Stomach (tissue), 19 donors: ENCODE measurements around the gene PEX19. TPM values are rescaled to one million over a fixed set of nuclear protein-coding genes. Genes with fewer than 3 reads are reported as not detected.

ENCODE experiments used
- DNase-seq, 2 donors: peaks; one replicate each; pipeline versions ENCODE4 v3.0.0 to v3.0.0-alpha.2; 2013 to 2019
- H3K27ac ChIP-seq, 5 donors: fragments of 200-600 bp in 4 of 5; sonication (generic) in 4 of 5; one replicate each; pipeline ENCODE4 v1.5.1; 2013 to 2019; ENCODE audit warnings: mild to moderate bottlenecking in 1 of 5, moderate library complexity in 1 of 5
- H3K27me3 ChIP-seq, 3 donors: fragments of 200-600 bp; sonication (generic); one replicate each; pipeline ENCODE4 v1.5.1; 2017 to 2019; ENCODE audit warnings: mixed run types in 1 of 3
- H3K36me3 ChIP-seq, 4 donors: fragments of 200-600 bp; sonication (generic); 1 replicate in 3 of 4; 2 replicates in 1 of 4; pipeline ENCODE4 v1.5.1; 2016 to 2019
- H3K4me1 ChIP-seq, 4 donors: fragments of 200-600 bp; sonication (generic); one replicate each; pipeline ENCODE4 v1.5.1; 2016 to 2019
- H3K4me3 ChIP-seq, 4 donors: fragments of 200-600 bp; sonication (generic) in 3 of 4; one replicate each; pipeline ENCODE4 v1.5.1; 2016 to 2019; ENCODE audit warnings: mild to moderate bottlenecking in 1 of 4
- H3K9me3 ChIP-seq, 4 donors: fragments of 200-600 bp; sonication (generic); one replicate each; pipeline ENCODE4 v1.5.1; 2016 to 2019
- CTCF ChIP-seq, 7 experiments: fragments of 450-650 bp in 4 of 7; fragments of 200-600 bp in 3 of 7; sonication (generic) in 3 of 7; IDR thresholded peaks; one replicate each; pipeline ENCODE4 v1.5.1; 2016 to 2019; ENCODE audit warnings: antibody characterized with exemption in 7 of 7, control low read depth in 2 of 7, mild to moderate bottlenecking in 1 of 7
- EP300 ChIP-seq: sonication (generic); formaldehyde crosslinking; IDR thresholded peaks from one replicate; pipeline ENCODE4 v1.6.1; 2017; ENCODE audit warnings: antibody characterized with exemption
- POLR2A ChIP-seq, 4 donors: fragments of 450-650 bp; IDR thresholded peaks; one replicate each; pipeline ENCODE4 v1.6.1; 2016; ENCODE audit warnings: antibody characterized with exemption in 4 of 4, control low read depth in 2 of 4, mild to moderate bottlenecking in 1 of 4, moderate library complexity in 1 of 4
- POLR2AphosphoS5 ChIP-seq, 3 donors: sonication (generic); formaldehyde crosslinking; IDR thresholded peaks; one replicate each; pipeline ENCODE4 v1.6.1; 2016; ENCODE audit warnings: antibody characterized with exemption in 3 of 3
- WGBS, 5 donors: extraction: QIAGEN DNeasy Blood & Tissue Kit in 3 of 5; methylation state at CpG; one replicate each; pipeline versions ENCODE4 v1.1.5 to v1.1.7; 2013 to 2018; 5-methylcytosine and 5-hydroxymethylcytosine counted together
- intact Hi-C: fragments of 100-400 bp; cut with DNase I; formaldehyde crosslinking; loops from one replicate; pipeline ENCODE4 v1.15.1; 2023; ENCODE audit warnings: low total_unique reads
- long read RNA-seq, 10 donors: transcript quantifications; one replicate each; lab custom pipeline, GENCODE V29; 2026
- polyA plus RNA-seq, 3 donors: library from polyadenylated mRNA; stranded (reverse); fragments of 200-250 nt; gene quantifications; one replicate each; pipeline ENCODE4 v1.2.3, GENCODE V29; 2013
- total RNA-seq, 5 donors: library from RNA; depleted of rRNA; stranded (reverse); fragments of >200 nt; gene quantifications; one replicate each; pipeline versions ENCODE4 v1.1.0 to v1.2.3, GENCODE V29; 2014 to 2016
- donor health status: healthy with polysubstance abuse.
- donor health status: Bipolar disorder and iron deficiency.
- donor health status: healthy.

PEX19 gene
- total RNA-seq (100 to 1,000 TPM in 1 of 5 donors, 10 to 100 TPM in 3, 1 to 10 TPM in 1; 9.3 to 117 (median 56.0) TPM), polyA plus RNA-seq (10 to 100 TPM; 15.7 to 29.3 (median 25.4) TPM)
- long read RNA-seq, donor 1, transcript PEX19-201 (8 exons, 3,661 nt): major isoform, 5 of 6 reads
- long read RNA-seq, donor 1, partial matches to known transcripts: 0 of 6 reads
- long read RNA-seq, donor 1, other reads (novel, unspliced or antisense): 0 of 6 reads
- long read RNA-seq, donor 2, partial matches to known transcripts: 0 of 7 reads
- long read RNA-seq, donor 2, other reads (novel, unspliced or antisense): 0 of 7 reads
- long read RNA-seq, donor 3, transcript PEX19-201 (8 exons, 3,661 nt): major isoform, 12 of 12 reads
- long read RNA-seq, donor 3, partial matches to known transcripts: 0 of 12 reads
- long read RNA-seq, donor 3, other reads (novel, unspliced or antisense): 0 of 12 reads
- long read RNA-seq, donor 4, partial matches to known transcripts: 0 of 1 reads
- long read RNA-seq, donor 4, other reads (novel, unspliced or antisense): 0 of 1 reads
- long read RNA-seq, donor 5, transcript PEX19-201 (8 exons, 3,661 nt): major isoform, 12 of 15 reads
- long read RNA-seq, donor 5, partial matches to known transcripts: 0 of 15 reads
- long read RNA-seq, donor 5, other reads (novel, unspliced or antisense): 0 of 15 reads
- long read RNA-seq, donor 6: 0 reads
- long read RNA-seq, donor 7, transcript PEX19-201 (8 exons, 3,661 nt): major isoform, 14 of 19 reads
- long read RNA-seq, donor 7, transcript PEX19-205 (7 exons, 3,504 nt): minor isoform, 5 of 19 reads
- long read RNA-seq, donor 7, partial matches to known transcripts: 0 of 19 reads
- long read RNA-seq, donor 7, other reads (novel, unspliced or antisense): 0 of 19 reads
- long read RNA-seq, donor 8, transcript PEX19-201 (8 exons, 3,661 nt): major isoform, 15 of 16 reads
- long read RNA-seq, donor 8, partial matches to known transcripts: 0 of 16 reads
- long read RNA-seq, donor 8, other reads (novel, unspliced or antisense): 0 of 16 reads
- long read RNA-seq, donor 9, transcript PEX19-201 (8 exons, 3,661 nt): major isoform, 11 of 15 reads
- long read RNA-seq, donor 9, partial matches to known transcripts: 0 of 15 reads
- long read RNA-seq, donor 9, other reads (novel, unspliced or antisense): 0 of 15 reads
- long read RNA-seq, donor 10, transcript PEX19-201 (8 exons, 3,661 nt): major isoform, 5 of 6 reads
- long read RNA-seq, donor 10, partial matches to known transcripts: 0 of 6 reads
- long read RNA-seq, donor 10, other reads (novel, unspliced or antisense): 0 of 6 reads

GRCh38 chr1:160284782-160285344 is at the start of gene PEX19:
Gene PEX19, minus strand, starts transcription at chr1:160285133. Its CDS starts 9 bp downstream, at chr1:160285124.
- intact Hi-C loops: loop anchor here (10.0 kb wide), 1 partner anchor 90 kb away; the partner anchor contains the start of gene CASQ1
- 0 to 1% (median 0%) methylated on average over 24 to 27 of the region's 27 CpGs for WGBS, 5 donors
- peak; percentile 94 to 99 (median 95) for TF ChIP-seq POLR2AphosphoS5 (IDR thresholded peaks at IDR 0.05)
- TF ChIP-seq POLR2A (IDR thresholded peaks at IDR 0.05): peak in 1 of 4 donors; percentile 17
- TF ChIP-seq CTCF (IDR thresholded peaks at IDR 0.05): no peak
- TF ChIP-seq EP300: no peak
- H3K4me1 ChIP-seq: peaks cover 8 to 27% (median 25%) of the 10 kb centered on the region in 4 donors
- peaks cover 35 to 59% (median 52%) of the 10 kb centered on the region in 4 donors for H3K36me3 ChIP-seq
- peak within 1 kb of the TSS; percentile 69 to 95 (median 83) for H3K4me3 ChIP-seq
- H3K27me3 ChIP-seq: no peaks in the 10 kb centered on the region
- H3K9me3 ChIP-seq: no peaks in the 10 kb centered on the region
- peak; percentile 94 to 98 for DNase-seq
- H3K27ac ChIP-seq: peak within 1 kb of the TSS; percentile 38 to 90 (median 86)

DNA sequence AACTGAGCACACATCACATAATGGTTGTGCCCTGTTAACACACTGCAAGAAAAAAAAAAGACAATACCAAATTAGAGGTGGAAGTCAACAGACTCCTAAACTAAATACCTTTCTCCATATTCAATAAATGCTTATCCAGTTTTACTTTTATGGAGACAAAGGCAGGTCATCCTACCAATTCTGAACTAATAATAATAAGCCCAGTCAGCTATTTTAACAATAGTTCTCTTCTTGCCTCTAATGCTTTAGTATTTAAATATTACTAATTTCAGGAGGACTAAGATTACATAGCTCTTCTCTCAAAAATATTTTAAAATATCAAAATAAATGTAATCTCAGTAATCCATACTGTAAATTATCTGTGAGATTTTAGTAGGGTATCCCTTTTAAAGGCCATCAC is 47.6 kb upstream of the PEX19 start:
- Histone ChIP-seq H3K4me1 (no peaks in the 10 kb centered on the region), H3K27ac (no peak overlapping the region), H3K4me3 (no peak overlapping the region), H3K9me3 (no peaks in the 10 kb centered on the region), H3K36me3 (peaks cover 81 to 100% (median 100%) of the 10 kb centered on the region in 4 donors), H3K27me3 (no peaks in the 10 kb centered on the region)
- no peak for TF ChIP-seq POLR2AphosphoS5 (IDR thresholded peaks at IDR 0.05)
- no peak for TF ChIP-seq POLR2A (IDR thresholded peaks at IDR 0.05)
- no peak for TF ChIP-seq EP300
- no peak for TF ChIP-seq CTCF (IDR thresholded peaks at IDR 0.05)
- intact Hi-C loops: no loop called here
- DNase-seq: no peak

GRCh38 chr1:160330119-160330518 is 45.2 kb upstream of the PEX19 start:
- H3K4me3 ChIP-seq: no peak overlapping the region
- intact Hi-C loops: no loop called here
- TF ChIP-seq CTCF (IDR thresholded peaks at IDR 0.05) (no peak), POLR2AphosphoS5 (IDR thresholded peaks at IDR 0.05) (no peak), EP300 (no peak), POLR2A (IDR thresholded peaks at IDR 0.05) (no peak)
- H3K27me3 ChIP-seq: no peaks in the 10 kb centered on the region
- H3K4me1 ChIP-seq: no peaks in the 10 kb centered on the region
- DNase-seq: no peak
- H3K27ac ChIP-seq: no peak overlapping the region
- H3K36me3 ChIP-seq: peaks cover 93 to 100% (median 100%) of the 10 kb centered on the region in 4 donors
- no peaks in the 10 kb centered on the region for H3K9me3 ChIP-seq
